SK-N-SH treated with all-trans-retinoic acid at 6 μM for 48 hours (cell line): ENCODE measurements around the gene TIPIN.

ENCODE experiments used
- ATAC-seq: fragments of 200-7000 bp; cut with Tn5 transposase; 3 replicates; pipeline ENCODE4 v1.9.1; 2020; ENCODE audit warnings: mild to moderate bottlenecking, moderate library complexity
- ARNTL ChIP-seq: fragments of 450-650 bp; formaldehyde crosslinking; IDR thresholded peaks from 2 replicates; pipeline ENCODE4 v1.5.0; 2020; ENCODE audit warnings: low read depth, mild to moderate bottlenecking, moderate library complexity, borderline replicate concordance
- BACH2 ChIP-seq: fragments of 250-450 bp; sonication (Bioruptor Pico); IDR thresholded peaks from 2 replicates; pipeline ENCODE4 v1.9.0; 2021; ENCODE audit warnings: mild to moderate bottlenecking, borderline replicate concordance
- CREB5 ChIP-seq: fragments of 250-450 bp; sonication (Bioruptor Pico); IDR thresholded peaks from 2 replicates; pipeline ENCODE4 v1.5.1; 2020; ENCODE audit warnings: low read depth, mild to moderate bottlenecking, moderate library complexity
- CSRNP3 ChIP-seq: fragments of 250-450 bp; sonication (Bioruptor Pico); IDR thresholded peaks from 2 replicates; pipeline ENCODE4 v1.5.1; 2021; ENCODE audit warnings: mild to moderate bottlenecking, moderate library complexity
- GLIS3 ChIP-seq: fragments of 250-450 bp; sonication (Bioruptor Pico); IDR thresholded peaks from 2 replicates; pipeline ENCODE4 v1.5.0; 2020; ENCODE audit warnings: mild to moderate bottlenecking, moderate library complexity
- POU6F1 ChIP-seq: fragments of 250-450 bp; sonication (Bioruptor Pico); IDR thresholded peaks from 2 replicates; pipeline ENCODE4 v1.8.0; 2021; ENCODE audit warnings: low read depth, mild to moderate bottlenecking, moderate library complexity, borderline replicate concordance
- PPARA ChIP-seq: fragments of 250-450 bp; sonication (Bioruptor Pico); IDR thresholded peaks from 2 replicates; pipeline ENCODE4 v1.5.0; 2020; ENCODE audit warnings: mild to moderate bottlenecking, borderline replicate concordance
- TCF4 ChIP-seq: fragments of 250-450 bp; sonication (Bioruptor Pico); IDR thresholded peaks from 2 replicates; pipeline ENCODE4 v1.8.0; 2021; ENCODE audit warnings: mild to moderate bottlenecking, moderate library complexity, borderline replicate concordance
- ZNF70 ChIP-seq: fragments of 450-650 bp; formaldehyde crosslinking; IDR thresholded peaks from 2 replicates; pipeline ENCODE4 v1.5.0; 2020; ENCODE audit warnings: mild to moderate bottlenecking, moderate library complexity

The TIPIN gene

GRCh38 chr15:66288093-66288492 is 68.4 kb downstream of the TIPIN start:
- no peak; the same call in 1 of the 3 replicates for ATAC-seq

GRCh38 chr15:66287461-66288057 is 68.9 kb downstream of the TIPIN start:
- TF ChIP-seq ZNF70 = no peak
- no peak for TF ChIP-seq ARNTL (CRISPR knock-in tag)
- TF ChIP-seq TCF4 = no peak
- peak; percentile 57; the same call in 2 of the 3 replicates for ATAC-seq

More at GRCh38 chr15:66288093-66288492, 68.4 kb downstream of the TIPIN start:
- TF ChIP-seq CSRNP3 (no peak), BACH2 (CRISPR knock-in tag) (no peak), POU6F1 (CRISPR knock-in tag) (no peak), CREB5 (CRISPR knock-in tag) (no peak), GLIS3 (CRISPR knock-in tag) (no peak), TCF4 (no peak), PPARA (CRISPR knock-in tag) (no peak)
